Calu3 (cell line): ENCODE measurements around the gene ISLR. TPM values are rescaled to one million over a fixed set of nuclear protein-coding genes. Genes with fewer than 3 reads are reported as not detected.

Source experiments
- BruUV-seq: library from RNA; stranded (reverse); fragments of 400-500 nt; replicated peaks from 2 replicates; lab custom pipeline; 2021; lab: Mats Ljungman, UMichigan
- CTCF ChIA-PET: fragments of 300-600 bp; sonication (Branson Sonifier 250); formaldehyde crosslinking; loops from one replicate; lab custom pipeline; 2022; ENCODE audit warnings: antibody characterized with exemption; lab: Charles Lee
- DNase-seq: peaks from one replicate; pipeline ENCODE4 v3.0.0; 2022
- H3K27ac Mint-ChIP-seq: one replicate; pipeline ENCODE4 v1.8.0; 2022; ENCODE audit warnings: mixed read lengths; ENCODE audit not compliant: unreplicated experiment
- H3K27me3 Mint-ChIP-seq: one replicate; pipeline ENCODE4 v1.8.0; 2022; ENCODE audit warnings: mixed read lengths; ENCODE audit not compliant: unreplicated experiment
- H3K36me3 Mint-ChIP-seq: one replicate; pipeline ENCODE4 v1.8.0; 2022; ENCODE audit warnings: mild to moderate bottlenecking, moderate library complexity, mixed read lengths; ENCODE audit not compliant: insufficient read depth, unreplicated experiment
- H3K4me1 Mint-ChIP-seq: one replicate; pipeline ENCODE4 v1.8.0; 2022; ENCODE audit warnings: mild to moderate bottlenecking, low read depth, mixed read lengths; ENCODE audit not compliant: unreplicated experiment
- H3K4me3 Mint-ChIP-seq: one replicate; pipeline ENCODE4 v1.8.0; 2022; ENCODE audit warnings: mild to moderate bottlenecking, low read depth, moderate library complexity, mixed read lengths; ENCODE audit not compliant: unreplicated experiment
- H3K9me3 Mint-ChIP-seq: one replicate; pipeline ENCODE4 v1.8.0; 2022; ENCODE audit warnings: low read depth, mixed read lengths; ENCODE audit not compliant: unreplicated experiment
- CTCF ChIP-seq: fragments of 200-600 bp; IDR thresholded peaks from one replicate; pipeline ENCODE4 v1.8.0; 2022; ENCODE audit warnings: antibody characterized with exemption; ENCODE audit not compliant: unreplicated experiment
- intact Hi-C: fragments of 100-400 bp; cut with micrococcal nuclease; formaldehyde crosslinking; loops from one replicate; pipeline ENCODE4 v1.10.0; 2022; ENCODE audit not compliant: unreplicated experiment
- total RNA-seq: library from RNA; stranded (reverse); gene quantifications from 2 replicates; pipeline ENCODE4 v1.2.3, GENCODE V29; 2022

ISLR gene
- total RNA-seq, 1 experiment from 2014 or later, result not detected

- CTCF ChIA-PET, result interaction anchor here (0.7 to 3.4 kb wide), 3 partner anchors 176 to 223 kb away, joined by 3 to 29 read pairs (median 3); no protein-coding TSS in a partner anchor
- no peaks in the 10 kb centered on the region for H3K36me3 Mint-ChIP-seq
- H3K9me3 Mint-ChIP-seq, result no peaks in the 10 kb centered on the region
- intact Hi-C loops, result loop anchor here (1.0 kb wide), 2 partner anchors 176 to 181 kb away; no protein-coding TSS in a partner anchor
- peak; percentile 98 for TF ChIP-seq CTCF
- no peak overlapping the region for H3K4me3 Mint-ChIP-seq
- peaks cover 91% of the 10 kb centered on the region for H3K27me3 Mint-ChIP-seq
- no TSS peak for BruUV-seq
- H3K27ac Mint-ChIP-seq, result no peak overlapping the region
- peak; percentile 97 for DNase-seq
- no peaks in the 10 kb centered on the region for H3K4me1 Mint-ChIP-seq
Observed at GRCh38 chr15:74127255-74127953, 46.1 kb upstream of the ISLR start.

DNA sequence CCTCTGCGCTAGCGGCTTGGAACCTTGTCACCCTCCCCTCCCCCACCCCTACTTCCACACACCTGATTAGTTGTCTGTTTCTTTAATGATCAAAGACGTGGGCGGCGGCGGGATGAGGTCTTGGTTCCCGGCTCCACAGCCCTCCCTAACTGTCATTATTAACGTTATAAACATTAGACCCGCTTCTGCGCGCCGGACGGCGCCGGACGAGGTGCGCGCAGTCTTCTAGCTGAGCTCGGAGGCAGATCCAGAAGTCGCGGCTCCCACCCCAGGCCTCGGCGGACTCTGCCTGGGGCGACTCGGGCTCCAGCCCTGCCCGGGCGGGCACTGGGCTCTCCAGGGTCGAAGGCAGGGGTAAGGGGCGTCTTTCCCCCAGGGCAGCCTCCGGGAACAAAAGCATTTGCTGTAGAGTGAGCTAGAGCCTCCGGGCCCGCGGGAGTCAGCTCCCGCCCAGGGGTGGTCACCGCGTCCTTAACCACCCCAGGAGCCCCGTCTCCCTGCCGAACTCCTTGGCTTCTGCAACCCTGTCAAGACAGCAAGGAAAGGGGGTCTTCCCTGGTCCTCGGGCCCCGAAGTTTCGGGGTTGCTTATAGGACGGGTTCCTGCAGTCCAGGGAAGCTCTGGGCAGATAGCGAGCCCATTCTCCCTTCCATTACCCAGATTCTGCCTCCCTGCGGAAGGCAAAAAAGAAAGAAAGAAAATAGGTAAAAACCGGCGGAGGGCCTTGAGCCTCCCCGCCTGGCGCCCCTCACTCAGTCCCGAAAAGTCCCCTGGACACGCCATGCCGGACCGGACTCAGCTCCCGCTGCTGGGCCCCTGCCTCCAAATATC lies 45.3 kb upstream of the ISLR start:
- CTCF ChIA-PET, result interaction anchor here (0.7 to 3.4 kb wide), 3 partner anchors 176 to 223 kb away, joined by 3 to 29 read pairs (median 3); no protein-coding TSS in a partner anchor
- DNase-seq, result no peak
- Mint-ChIP-seq H3K36me3 (no peaks in the 10 kb centered on the region), H3K27ac (no peak overlapping the region), H3K9me3 (no peaks in the 10 kb centered on the region), H3K4me1 (no peaks in the 10 kb centered on the region), H3K27me3 (peaks cover 90% of the 10 kb centered on the region), H3K4me3 (no peak overlapping the region)
- no peak for TF ChIP-seq CTCF
- no TSS peak for BruUV-seq
- intact Hi-C loops, result loop anchor here (1.0 kb wide), 2 partner anchors 175 to 180 kb away; no protein-coding TSS in a partner anchor

GRCh38 chr15:74128785-74129585 lies 44.5 kb upstream of the ISLR start:
- TF ChIP-seq CTCF, result no peak
- H3K27me3 Mint-ChIP-seq, result peaks cover 82% of the 10 kb centered on the region
- H3K4me3 Mint-ChIP-seq, result no peak overlapping the region
- BruUV-seq, result no TSS peak
- H3K9me3 Mint-ChIP-seq, result no peaks in the 10 kb centered on the region
- no peak overlapping the region for H3K27ac Mint-ChIP-seq
- no peak for DNase-seq
- no peaks in the 10 kb centered on the region for H3K36me3 Mint-ChIP-seq
- no peaks in the 10 kb centered on the region for H3K4me1 Mint-ChIP-seq
- intact Hi-C loops, result no loop called here
- CTCF ChIA-PET, result interaction anchor here (0.7 to 3.4 kb wide), 2 partner anchors 70 to 179 kb away, joined by 4 to 29 read pairs; no protein-coding TSS in a partner anchor
